T47D (cell line): Measurements from ENCODE around the gene WNT4.

ENCODE experiments used
- DNase-seq, 2 experiments: peaks; one replicate each; pipeline versions ENCODE4 v3.0.0 to v3.0.0-alpha.2; 2011 to 2012; ENCODE audit warnings: low read depth in 1 of 2, low spot score in 1 of 2
- JUND ChIP-seq: IDR thresholded peaks from 2 replicates; pipeline ENCODE4 v1.6.1; 2012; ENCODE audit warnings: low read depth
- in situ Hi-C: cut with HindIII; loops from 2 replicates; pipeline ENCODE4 v1.10.0; 2016; ENCODE audit warnings: low sequenced_read_pairs, low pct_unique_long_range_greater_than_20kb

Gene WNT4

DNA sequence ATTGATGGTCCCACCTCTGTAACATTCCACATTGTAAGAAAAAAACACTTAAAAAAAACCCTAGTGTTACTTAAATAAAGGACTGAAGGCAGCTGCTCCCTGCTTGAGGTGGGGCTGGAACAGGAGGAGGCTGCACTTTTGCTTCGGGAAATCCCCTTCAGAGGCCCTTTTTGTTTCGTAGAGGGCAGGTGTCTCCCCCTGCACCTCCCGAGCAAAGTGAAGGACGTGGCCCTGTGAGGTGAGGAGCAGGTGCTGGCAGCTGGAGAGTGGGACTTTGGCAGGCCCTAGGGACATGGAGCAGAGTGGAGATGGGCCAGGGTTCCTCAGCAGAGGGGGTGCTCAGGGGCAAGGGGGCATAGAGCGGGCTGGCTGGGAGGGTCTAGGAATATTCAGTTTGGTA lies 33.4 kb upstream of the WNT4 start:
- DNase-seq, result no peak
- in situ Hi-C loops, result no loop called here
- TF ChIP-seq JUND, result no peak

DNA sequence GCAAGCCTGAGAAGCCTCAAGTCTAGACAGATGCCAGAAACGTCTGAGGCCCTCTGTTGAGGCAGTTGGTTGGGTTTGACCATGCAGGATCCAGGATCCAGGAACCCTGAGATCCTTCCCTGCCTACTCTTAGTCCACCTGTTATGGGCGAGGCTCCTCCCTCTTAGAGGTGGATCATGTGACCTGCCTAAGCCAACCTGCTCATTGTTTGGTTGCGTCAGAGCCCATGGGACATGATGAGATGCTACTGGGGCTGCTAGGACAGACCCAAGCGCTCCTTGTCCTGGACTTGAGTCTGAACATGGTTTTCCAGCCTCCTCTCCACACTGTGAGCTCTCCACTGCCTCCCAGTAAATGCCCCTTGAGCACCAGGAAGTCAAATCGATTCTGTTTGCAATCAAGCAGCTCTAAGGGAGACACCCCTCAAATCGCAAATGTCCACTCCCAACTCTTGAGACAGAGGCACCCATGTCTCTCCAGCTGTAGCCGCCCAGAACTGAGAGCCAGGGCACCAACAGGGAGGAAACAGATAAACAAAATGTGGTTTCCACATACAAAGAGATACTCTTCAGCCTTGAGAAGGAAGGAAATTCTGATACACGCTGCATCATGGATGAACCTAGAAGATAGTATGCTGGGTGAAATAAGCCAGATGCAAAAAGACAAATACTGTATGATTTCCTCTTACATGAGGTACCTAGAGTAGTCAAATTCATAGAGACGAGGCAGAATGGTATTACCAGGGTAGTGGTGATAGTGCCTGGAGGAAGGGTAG lies 31.7 kb upstream of the WNT4 start:
- in situ Hi-C loops, result no loop called here
- no peak for DNase-seq
- no peak for TF ChIP-seq JUND

DNA sequence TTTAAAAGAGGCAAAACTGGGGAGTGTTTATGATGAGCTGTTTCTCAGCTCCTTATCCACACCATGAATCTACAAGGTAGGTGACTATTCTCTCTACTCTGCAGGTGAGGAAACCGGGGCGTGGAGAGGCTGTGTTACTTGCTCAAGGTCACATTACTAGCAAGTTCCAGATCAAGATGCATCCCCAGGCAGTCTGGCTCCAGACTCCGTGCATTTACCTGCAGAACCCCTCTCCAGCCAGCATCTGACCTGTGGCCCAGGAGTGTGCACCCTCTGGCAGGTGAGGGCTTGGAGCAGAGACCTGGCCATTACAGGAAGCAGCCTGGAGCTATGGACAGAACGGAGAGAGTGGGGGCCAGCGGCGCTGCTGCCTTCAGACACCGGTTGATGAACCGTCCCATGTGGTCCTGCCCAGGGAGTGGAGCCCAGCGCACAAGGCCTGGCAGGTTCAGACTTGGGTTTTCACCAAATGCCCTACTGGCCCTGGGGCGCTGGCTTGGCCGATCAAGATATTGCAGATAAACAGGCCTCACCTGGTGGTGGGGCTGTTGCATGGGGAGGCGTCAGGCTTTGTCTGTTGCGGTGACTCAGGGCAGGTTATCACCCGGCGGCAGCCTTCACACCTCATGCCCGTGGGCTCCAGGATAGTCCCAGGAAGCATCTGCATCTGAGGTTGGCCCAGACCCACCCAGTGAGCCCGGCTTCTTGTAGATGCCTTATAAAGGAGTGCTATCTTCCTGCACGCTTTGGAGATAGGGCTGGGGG lies 29.2 kb upstream of the WNT4 start:
- in situ Hi-C loops, result no loop called here
- TF ChIP-seq JUND, result no peak
- no peak for DNase-seq

DNA sequence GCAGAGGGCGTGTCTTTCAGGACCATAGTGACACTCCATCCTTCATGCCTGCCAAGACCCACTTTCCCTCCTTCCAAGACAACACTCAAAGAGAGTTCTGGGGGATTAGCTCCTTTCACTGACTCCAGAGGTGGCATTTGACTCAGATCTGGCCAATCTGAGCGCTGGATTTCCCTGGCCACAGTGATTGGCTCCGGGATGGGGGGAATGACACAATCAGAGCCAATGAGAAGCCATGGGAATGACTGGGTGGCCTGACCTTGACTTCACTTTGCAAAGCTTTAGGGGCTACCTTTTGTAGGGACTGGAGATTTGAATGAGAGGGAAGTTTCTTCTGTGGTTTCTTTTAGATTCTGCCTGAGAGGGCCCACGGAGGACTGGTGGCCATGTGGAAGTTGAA lies 26.9 kb upstream of the WNT4 start:
- TF ChIP-seq JUND, result no peak
- in situ Hi-C loops, result no loop called here
- DNase-seq, result no peak

DNA sequence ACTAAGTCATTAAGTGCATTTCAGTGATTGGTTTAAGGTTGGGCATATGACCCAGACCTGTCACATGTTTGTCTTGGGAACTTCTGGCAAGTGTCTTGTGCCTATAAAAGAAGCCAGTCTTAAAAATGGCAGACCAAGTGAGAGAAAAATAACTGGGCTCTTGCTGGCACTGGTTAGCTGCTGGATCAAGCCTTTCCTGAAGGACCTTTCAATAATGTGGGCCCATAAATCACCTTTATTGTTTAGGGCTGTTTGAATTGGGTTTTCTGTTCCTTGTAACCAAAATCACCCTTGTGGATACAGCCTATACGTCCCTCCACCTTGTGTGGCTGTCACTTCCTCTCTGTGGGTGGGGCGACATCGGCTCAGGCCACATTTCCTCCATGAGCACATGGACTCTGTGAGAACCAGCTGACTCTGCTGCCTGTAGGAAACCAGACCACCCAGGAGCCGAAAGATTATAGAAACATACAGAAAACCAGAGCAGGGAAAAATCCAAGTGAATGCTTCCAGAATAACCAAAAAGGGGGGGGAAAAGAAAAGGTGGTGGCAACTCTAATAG lies 25.6 kb upstream of the WNT4 start:
- in situ Hi-C loops, result no loop called here
- no peak for DNase-seq
- no peak for TF ChIP-seq JUND

DNA sequence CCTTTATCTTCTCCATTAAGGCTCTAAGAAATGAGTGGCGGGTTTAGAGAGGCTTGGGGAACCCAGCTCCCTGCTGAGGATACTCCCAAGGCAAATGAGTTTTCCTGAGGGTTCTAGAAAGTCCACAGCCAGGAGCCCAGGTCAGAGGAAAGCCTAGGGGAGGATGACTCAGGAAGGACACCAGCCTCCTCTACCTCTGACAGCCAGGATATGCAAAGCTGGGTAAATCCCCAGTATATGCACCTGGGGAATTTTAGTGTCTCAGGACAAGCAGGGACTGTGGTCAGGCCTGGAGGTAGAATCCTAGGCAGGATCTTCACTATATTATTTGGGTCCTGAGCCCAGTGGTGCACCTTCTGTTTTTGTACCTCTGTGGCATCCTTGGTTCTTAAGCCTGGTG lies 23.5 kb upstream of the WNT4 start:
- no peak for DNase-seq
- in situ Hi-C loops, result no loop called here
- TF ChIP-seq JUND, result no peak

DNA sequence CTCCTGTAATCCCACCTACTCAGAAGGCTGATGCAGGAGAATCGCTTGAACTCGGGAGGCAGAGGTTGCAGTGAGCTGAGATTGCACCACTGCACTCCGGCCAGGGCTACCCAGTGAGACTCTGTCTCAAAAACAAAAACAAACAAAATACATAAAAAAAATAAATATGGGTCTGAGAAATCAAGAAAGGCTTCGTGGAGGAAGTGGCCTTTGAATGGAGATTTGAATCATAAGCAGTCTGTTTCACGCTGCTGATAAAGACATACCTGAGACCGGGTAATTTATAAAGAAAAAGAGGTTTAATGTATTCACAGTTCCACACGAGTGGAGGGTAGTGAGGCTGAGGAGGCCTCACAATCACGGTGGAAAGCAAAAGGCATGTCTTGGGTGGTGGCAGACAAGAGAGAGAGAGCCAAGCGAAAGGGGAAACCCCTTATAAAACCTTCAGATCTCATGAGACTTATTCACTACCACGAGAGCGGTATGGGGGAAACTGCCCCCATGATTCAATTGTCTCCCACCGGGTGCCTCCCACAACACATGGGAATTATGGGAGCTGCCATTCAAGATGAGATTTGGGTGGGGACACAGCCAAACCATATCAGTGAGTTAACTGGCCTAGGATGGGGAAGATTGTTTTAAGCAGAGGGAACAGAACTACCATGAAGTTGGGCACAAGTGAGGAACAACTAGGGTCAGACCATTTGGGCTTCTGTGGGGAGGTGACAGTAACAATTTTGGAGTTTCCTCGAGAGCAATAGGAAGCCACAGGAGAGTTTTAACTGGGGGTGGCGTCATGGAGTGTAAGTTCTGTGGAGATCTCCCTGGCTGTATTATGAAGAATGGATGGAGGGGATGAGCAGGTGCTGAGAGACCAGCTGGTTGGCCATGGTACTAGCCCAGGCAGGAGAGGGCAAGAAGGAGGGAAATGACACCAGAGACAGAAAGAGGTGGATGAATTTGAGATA lies 22.2 kb upstream of the WNT4 start:
- TF ChIP-seq JUND, result no peak
- in situ Hi-C loops, result no loop called here
- no peak for DNase-seq

DNA sequence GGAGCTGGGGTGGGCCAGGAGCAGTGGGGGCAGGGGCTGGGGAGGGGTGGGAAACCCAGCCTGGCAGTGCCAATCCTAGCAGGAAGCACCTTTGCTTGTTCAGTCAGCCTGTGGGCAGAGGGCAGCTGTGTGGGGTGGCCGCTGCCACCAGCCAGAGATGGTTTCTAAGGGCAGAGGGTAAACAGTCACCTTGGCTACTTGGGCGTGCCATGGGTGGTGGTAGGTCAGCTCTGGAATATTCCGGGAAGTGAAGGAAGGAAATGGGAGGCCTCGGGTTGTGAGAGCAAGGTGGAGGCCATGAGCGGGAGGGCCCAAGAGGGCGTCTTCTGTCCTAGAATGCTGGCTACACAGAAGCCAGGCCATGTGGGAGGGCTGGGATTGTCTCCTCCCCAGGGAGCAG lies 20.7 kb upstream of the WNT4 start:
- in situ Hi-C loops, result no loop called here

DNA sequence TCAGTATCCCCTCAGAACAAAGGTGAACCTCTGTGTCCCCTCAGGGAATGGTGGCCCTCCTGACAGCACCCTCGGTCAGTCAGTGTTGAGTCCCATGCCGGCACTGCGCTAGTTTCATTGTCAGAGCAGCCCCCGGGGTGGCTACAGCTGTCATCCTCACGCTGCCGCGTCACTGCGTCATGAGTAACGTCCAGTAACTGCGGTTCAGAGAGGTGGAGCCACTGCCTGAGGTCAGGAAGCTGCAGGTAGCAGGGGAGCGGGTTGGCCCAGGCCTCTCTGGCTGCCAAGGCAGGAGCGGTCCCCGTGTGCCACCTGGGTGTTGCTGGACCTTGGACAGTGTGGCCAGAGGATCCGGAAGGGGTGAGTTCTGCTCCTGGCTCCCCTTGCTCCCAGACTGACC lies 20.2 kb upstream of the WNT4 start:
- in situ Hi-C loops, result no loop called here
- DNase-seq, result no peak
- TF ChIP-seq JUND, result no peak

More for the DNA sequence above, 20.7 kb upstream of the WNT4 start:
- no peak for TF ChIP-seq JUND
- no peak for DNase-seq

DNA sequence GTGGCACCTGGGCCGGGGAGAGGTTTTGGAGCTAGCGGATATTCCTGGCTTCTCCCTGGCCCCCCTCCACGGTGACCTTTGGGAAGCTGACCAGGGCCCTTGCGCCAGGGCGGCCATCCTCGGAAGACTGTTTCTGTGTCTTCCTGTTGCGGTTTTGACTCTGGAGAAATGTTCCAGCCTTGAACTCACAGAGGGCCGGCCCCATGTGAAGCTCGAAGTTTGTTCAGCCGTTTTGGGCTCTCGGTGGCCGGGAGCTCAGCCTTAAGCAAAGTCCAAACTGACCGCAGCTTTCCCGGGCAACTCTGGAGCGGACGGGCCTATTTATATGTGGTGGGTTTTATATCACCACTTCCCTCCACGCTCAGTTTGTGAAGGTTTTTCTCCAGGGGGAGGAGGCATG lies 17.0 kb upstream of the WNT4 start:
- DNase-seq, result no peak
- TF ChIP-seq JUND, result no peak
- in situ Hi-C loops, result no loop called here

DNA sequence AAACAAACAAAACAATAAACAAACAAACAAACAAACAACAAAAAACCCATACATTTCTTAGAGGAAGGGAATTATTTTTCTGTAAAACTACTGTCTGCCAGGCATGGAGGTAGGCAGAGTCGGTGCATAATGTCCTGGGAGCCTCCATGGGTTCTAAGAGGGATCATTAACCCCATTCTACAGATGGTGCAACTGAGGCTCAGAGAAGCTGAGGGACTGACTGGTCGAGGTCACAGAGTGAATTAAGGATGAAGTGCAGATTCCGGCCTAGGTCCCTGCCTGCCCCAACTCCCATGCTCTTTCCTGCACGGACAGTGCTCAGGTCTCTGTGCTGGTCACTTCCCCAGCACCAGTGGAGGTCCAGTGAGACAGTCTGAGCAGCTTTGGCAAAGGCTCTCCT lies 15.8 kb upstream of the WNT4 start:
- in situ Hi-C loops, result no loop called here
- DNase-seq, result no peak
- TF ChIP-seq JUND, result no peak

DNA sequence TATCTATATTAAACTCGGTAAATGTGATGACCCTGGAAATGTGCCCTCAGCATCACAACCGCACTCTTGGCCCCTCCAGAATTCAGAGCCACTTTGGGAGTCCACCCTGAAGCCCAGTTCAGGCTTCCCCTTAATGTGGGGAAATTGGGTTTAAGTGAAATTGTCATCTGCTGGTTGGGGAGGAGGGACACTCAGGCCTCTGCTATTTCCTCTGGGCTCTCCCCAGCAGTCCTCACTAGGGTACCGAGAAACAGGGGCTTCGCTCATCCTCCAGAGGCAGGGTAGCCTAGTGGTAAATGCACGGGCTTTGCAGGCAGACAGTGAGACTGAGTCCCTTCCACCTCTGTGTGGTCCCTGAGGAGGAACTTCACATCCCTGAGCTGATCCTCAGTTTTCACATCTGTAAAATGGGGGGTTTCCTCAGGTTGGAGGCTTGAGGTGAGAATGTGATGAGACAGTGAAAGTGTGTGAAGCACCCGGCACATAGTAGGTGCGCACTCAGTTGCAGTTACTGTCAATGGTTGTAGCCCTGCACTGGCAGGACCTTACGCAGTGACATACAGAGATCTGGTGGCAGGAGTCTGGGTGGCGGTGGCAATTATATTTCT lies 14.6 kb upstream of the WNT4 start:
- no peak for DNase-seq
- no peak for TF ChIP-seq JUND
- in situ Hi-C loops, result no loop called here
